Glutamatergic neuron (in vitro differentiated cells): ENCODE results near the gene CLK1. TPM values are rescaled to one million over a fixed set of nuclear protein-coding genes. Genes with fewer than 3 reads are reported as not detected.

Source experiments
- DNase-seq: peaks from one replicate; pipeline ENCODE4 v3.0.0; 2022
- H3K27ac Mint-ChIP-seq: one replicate; pipeline ENCODE4 v1.8.0; 2020; ENCODE audit warnings: mild to moderate bottlenecking, mixed read lengths, inconsistent platforms; ENCODE audit not compliant: unreplicated experiment
- H3K27me3 Mint-ChIP-seq: one replicate; pipeline ENCODE4 v1.8.0; 2020; ENCODE audit warnings: mild to moderate bottlenecking, moderate library complexity, mixed read lengths, inconsistent platforms; ENCODE audit not compliant: unreplicated experiment
- H3K36me3 Mint-ChIP-seq: one replicate; pipeline ENCODE4 v1.8.0; 2020; ENCODE audit warnings: mild to moderate bottlenecking, mixed read lengths, inconsistent platforms; ENCODE audit not compliant: unreplicated experiment
- H3K4me1 Mint-ChIP-seq: one replicate; pipeline ENCODE4 v1.8.0; 2020; ENCODE audit warnings: mild to moderate bottlenecking, low read depth, mixed read lengths, inconsistent platforms; ENCODE audit not compliant: unreplicated experiment
- H3K4me3 Mint-ChIP-seq: one replicate; pipeline ENCODE4 v1.8.0; 2020; ENCODE audit warnings: mild to moderate bottlenecking, mixed read lengths, inconsistent platforms; ENCODE audit not compliant: unreplicated experiment
- H3K9me3 Mint-ChIP-seq: one replicate; pipeline ENCODE4 v1.8.0; 2020; ENCODE audit warnings: mild to moderate bottlenecking, moderate library complexity, mixed read lengths, inconsistent platforms; ENCODE audit not compliant: unreplicated experiment
- CTCF ChIP-seq: fragments of 200-600 bp; sonication (generic); IDR thresholded peaks from one replicate; pipeline ENCODE4 v1.5.0; 2021; ENCODE audit not compliant: partially characterized antibody, unreplicated experiment
- total RNA-seq: library from RNA; stranded (reverse); fragmentation: NEBNext Ultra II Directional; extraction: Animal tissue kit (Norgen Biotek cat#: 25700); gene quantifications from one replicate; pipeline ENCODE4 v1.2.1, GENCODE V29; 2021; ENCODE audit not compliant: unreplicated experiment

CLK1 gene
- total RNA-seq, 1 donor from 2014 or later, result 141 TPM

DNA sequence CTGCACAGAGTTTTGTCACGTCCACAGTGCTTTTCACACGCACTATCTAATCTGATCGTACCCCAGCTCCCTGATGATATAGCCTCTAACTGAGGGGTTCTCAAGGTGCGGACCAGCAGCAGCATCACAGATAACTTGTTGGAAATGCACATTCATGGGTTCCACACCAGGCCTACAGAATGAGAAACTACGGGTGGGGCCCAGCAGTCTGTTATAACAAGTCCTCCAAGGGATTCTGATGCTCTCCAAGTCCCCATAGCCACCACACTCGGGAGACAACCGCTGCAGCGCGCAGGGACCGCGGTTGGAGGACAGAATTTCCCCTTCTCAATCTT, 53.5 kb downstream of the CLK1 start:
- no peak for DNase-seq
- Mint-ChIP-seq H3K9me3 (peaks cover 8% of the 10 kb centered on the region), H3K36me3 (peaks cover 4% of the 10 kb centered on the region), H3K4me3 (peak overlapping the region; percentile 77), H3K27me3 (peaks cover 12% of the 10 kb centered on the region), H3K27ac (peak overlapping the region; percentile 71), H3K4me1 (peaks cover 12% of the 10 kb centered on the region)
- TF ChIP-seq CTCF, result no peak

- peak overlapping the region; percentile 77 for H3K4me3 Mint-ChIP-seq
- H3K9me3 Mint-ChIP-seq, result peaks cover 8% of the 10 kb centered on the region
- H3K4me1 Mint-ChIP-seq, result peaks cover 12% of the 10 kb centered on the region
- peaks cover 12% of the 10 kb centered on the region for H3K27me3 Mint-ChIP-seq
- no peak for DNase-seq
- TF ChIP-seq CTCF, result no peak
- peaks cover 4% of the 10 kb centered on the region for H3K36me3 Mint-ChIP-seq
- peak overlapping the region; percentile 71 for H3K27ac Mint-ChIP-seq
Observed at GRCh38 chr2:200810252-200810997, 54.0 kb downstream of the CLK1 start.

GRCh38 chr2:200809506-200810251, 54.8 kb downstream of the CLK1 start:
- TF ChIP-seq CTCF, result no peak
- peaks cover 12% of the 10 kb centered on the region for H3K27me3 Mint-ChIP-seq
- H3K4me1 Mint-ChIP-seq, result peaks cover 12% of the 10 kb centered on the region
- H3K4me3 Mint-ChIP-seq, result no peak overlapping the region
- DNase-seq, result no peak
- no peak overlapping the region for H3K27ac Mint-ChIP-seq
- H3K9me3 Mint-ChIP-seq, result peaks cover 8% of the 10 kb centered on the region
- peaks cover 4% of the 10 kb centered on the region for H3K36me3 Mint-ChIP-seq

Other genes with a start within 250 kb of the CLK1 start
- 232 TPM for gene BZW1, start 52.7 kb downstream of the CLK1 start, total RNA-seq
- 44.9 TPM for gene PPIL3, start 24.4 kb upstream of the CLK1 start, total RNA-seq
- 19.7 TPM for gene NIF3L1, start 24.7 kb upstream of the CLK1 start, total RNA-seq
- gene ORC2, start 99.0 kb upstream of the CLK1 start, total RNA-seq, result 28.2 TPM
- gene HYCC2, start 207.0 kb upstream of the CLK1 start, total RNA-seq, result 32.8 TPM
- gene NDUFB3, start 207.3 kb upstream of the CLK1 start, total RNA-seq, result 93.9 TPM